ENCODE results near the gene INPP4B. TPM values are rescaled to one million over a fixed set of nuclear protein-coding genes. Genes with fewer than 3 reads are reported as not detected.

Gene INPP4B
- total and polyA plus RNA-seq, 2 donors (not counting 1 experiment from before 2014, with no cell fraction given): 19.7 to 22.2 TPM

GRCh38 chr4:142418697-142419096, 427.4 kb downstream of the INPP4B start:
- H3K36me3 ChIP-seq (ENCODE audit: control insufficient read depth, insufficient read depth, low read length): no peaks in the 10 kb centered on the region
- no peak overlapping the region for H3K27ac ChIP-seq (ENCODE audit: insufficient read depth, low read length)
- H3K79me2 ChIP-seq (ENCODE audit: control insufficient read depth, insufficient read depth, low read length): no peaks in the 10 kb centered on the region
- H3K4me3 ChIP-seq (replicated peaks in 1 of 4; ENCODE audit: control extremely low read depth in 1 of 4, insufficient read depth in 1 of 4, low read depth in 3 of 4, low read length in 4 of 4): no peak overlapping the region
- no peak overlapping the region for H3K4me2 ChIP-seq (ENCODE audit: extremely low read depth, insufficient read depth, low read length)
- no peaks in the 10 kb centered on the region for H3K27me3 ChIP-seq (ENCODE audit: control insufficient read depth, insufficient read depth, low read length)
- DNase-seq (ENCODE audit: low read depth in 2 of 2): no peak
- no peak for TF ChIP-seq EZH2 (IDR thresholded peaks at IDR 0.05; ENCODE audit: low read length, missing control alignments)
- no peak for TF ChIP-seq CTCF (conservative IDR thresholded peaks at IDR 0.05 in 1 of 2, IDR thresholded peaks at IDR 0.05 in 1 of 2; ENCODE audit: low read depth in 1 of 2, low read length in 2 of 2)
- H4K20me1 ChIP-seq (ENCODE audit: control insufficient read depth, extremely low read depth, insufficient read depth, low read length): no peaks in the 10 kb centered on the region
- no peaks in the 10 kb centered on the region for H3K4me1 ChIP-seq (ENCODE audit: control insufficient read depth, extremely low read depth, insufficient read depth, low read length)
- no peak overlapping the region for H2AFZ ChIP-seq (ENCODE audit: low read length)
- H3K9me3 ChIP-seq (ENCODE audit: control insufficient read depth, insufficient read depth, low read depth, low read length): no peaks in the 10 kb centered on the region
- H3K9ac ChIP-seq (ENCODE audit: insufficient read depth, low read length): no peak overlapping the region

- H3K4me2 ChIP-seq (ENCODE audit: extremely low read depth, insufficient read depth, low read length): no peak overlapping the region
- DNase-seq (ENCODE audit: low read depth in 2 of 2): peak; percentile 15 to 72
- peak overlapping the region; percentile 2 for H2AFZ ChIP-seq (ENCODE audit: low read length)
- no peak overlapping the region for H3K27ac ChIP-seq (ENCODE audit: insufficient read depth, low read length)
- H4K20me1 ChIP-seq (ENCODE audit: control insufficient read depth, extremely low read depth, insufficient read depth, low read length): no peaks in the 10 kb centered on the region
- no peaks in the 10 kb centered on the region for H3K36me3 ChIP-seq (ENCODE audit: control insufficient read depth, insufficient read depth, low read length)
- H3K79me2 ChIP-seq (ENCODE audit: control insufficient read depth, insufficient read depth, low read length): no peaks in the 10 kb centered on the region
- no peaks in the 10 kb centered on the region for H3K27me3 ChIP-seq (ENCODE audit: control insufficient read depth, insufficient read depth, low read length)
- no peak overlapping the region for H3K9ac ChIP-seq (ENCODE audit: insufficient read depth, low read length)
- H3K4me1 ChIP-seq (ENCODE audit: control insufficient read depth, extremely low read depth, insufficient read depth, low read length): no peaks in the 10 kb centered on the region
- no peaks in the 10 kb centered on the region for H3K9me3 ChIP-seq (ENCODE audit: control insufficient read depth, insufficient read depth, low read depth, low read length)
- H3K4me3 ChIP-seq (replicated peaks in 1 of 4; ENCODE audit: control extremely low read depth in 1 of 4, insufficient read depth in 1 of 4, low read depth in 3 of 4, low read length in 4 of 4): no peak overlapping the region
- TF ChIP-seq CTCF (conservative IDR thresholded peaks at IDR 0.05 in 1 of 2, IDR thresholded peaks at IDR 0.05 in 1 of 2; ENCODE audit: low read depth in 1 of 2, low read length in 2 of 2) (no peak), EZH2 (IDR thresholded peaks at IDR 0.05; ENCODE audit: low read length, missing control alignments) (no peak)
Measured at GRCh38 chr4:142416711-142417275, 429.3 kb downstream of the INPP4B start.

GRCh38 chr4:142416121-142416520, 430.0 kb downstream of the INPP4B start:
- no peak overlapping the region for H3K4me2 ChIP-seq (ENCODE audit: extremely low read depth, insufficient read depth, low read length)
- no peak for TF ChIP-seq EZH2 (IDR thresholded peaks at IDR 0.05; ENCODE audit: low read length, missing control alignments)
- TF ChIP-seq CTCF (conservative IDR thresholded peaks at IDR 0.05 in 1 of 2, IDR thresholded peaks at IDR 0.05 in 1 of 2; ENCODE audit: low read depth in 1 of 2, low read length in 2 of 2): no peak
- no peak overlapping the region for H3K4me3 ChIP-seq (replicated peaks in 1 of 4; ENCODE audit: control extremely low read depth in 1 of 4, insufficient read depth in 1 of 4, low read depth in 3 of 4, low read length in 4 of 4)
- no peak overlapping the region for H3K27ac ChIP-seq (ENCODE audit: insufficient read depth, low read length)
- no peak overlapping the region for H2AFZ ChIP-seq (ENCODE audit: low read length)
- H3K4me1 ChIP-seq (ENCODE audit: control insufficient read depth, extremely low read depth, insufficient read depth, low read length): no peaks in the 10 kb centered on the region
- H3K9me3 ChIP-seq (ENCODE audit: control insufficient read depth, insufficient read depth, low read depth, low read length): no peaks in the 10 kb centered on the region
- no peaks in the 10 kb centered on the region for H4K20me1 ChIP-seq (ENCODE audit: control insufficient read depth, extremely low read depth, insufficient read depth, low read length)
- no peak overlapping the region for H3K9ac ChIP-seq (ENCODE audit: insufficient read depth, low read length)
- H3K27me3 ChIP-seq (ENCODE audit: control insufficient read depth, insufficient read depth, low read length): no peaks in the 10 kb centered on the region
- H3K36me3 ChIP-seq (ENCODE audit: control insufficient read depth, insufficient read depth, low read length): no peaks in the 10 kb centered on the region
- no peaks in the 10 kb centered on the region for H3K79me2 ChIP-seq (ENCODE audit: control insufficient read depth, insufficient read depth, low read length)
- peak; percentile 38 to 90 for DNase-seq (ENCODE audit: low read depth in 2 of 2)

Measured in fibroblast of lung (primary cell).